Neuron (in vitro differentiated cells): ENCODE measurements around the gene PNPLA6.

Experiments used
- H2AFZ ChIP-seq: one replicate; pipeline ENCODE4 v1.6.1; 2013; ENCODE audit warnings: low read depth, mild to moderate bottlenecking, inconsistent platforms, low read length, moderate library complexity
- H3K27me3 ChIP-seq: one replicate; pipeline ENCODE4 v1.6.1; 2013; ENCODE audit warnings: low read length; ENCODE audit not compliant: insufficient read depth
- H3K36me3 ChIP-seq: one replicate; pipeline ENCODE4 v1.6.1; 2013; ENCODE audit warnings: low read length; ENCODE audit not compliant: insufficient read depth
- H3K4me1 ChIP-seq: one replicate; pipeline ENCODE4 v1.6.1; 2013; ENCODE audit warnings: low read length; ENCODE audit not compliant: insufficient read depth
- H3K4me3 ChIP-seq: 2 replicates; pipeline ENCODE4 v1.5.1; 2013; ENCODE audit warnings: mild to moderate bottlenecking, low read length, moderate library complexity
- H3K9me3 ChIP-seq: one replicate; pipeline ENCODE4 v1.6.1; 2013; ENCODE audit warnings: low read length

Gene PNPLA6

GRCh38 chr19:7520131-7521051, 15.1 kb upstream of the PNPLA6 start:
- Histone ChIP-seq H3K36me3 (peaks cover 17% of the 10 kb centered on the region), H3K4me1 (peaks cover 23% of the 10 kb centered on the region), H2AFZ (no peak overlapping the region)

GRCh38 chr19:7521551-7522071, 13.9 kb upstream of the PNPLA6 start:
- Histone ChIP-seq H3K4me3 (peak overlapping the region; percentile 52), H3K36me3 (peaks cover 17% of the 10 kb centered on the region), H2AFZ (no peak overlapping the region), H3K9me3 (no peaks in the 10 kb centered on the region), H3K4me1 (peaks cover 20% of the 10 kb centered on the region), H3K27me3 (no peaks in the 10 kb centered on the region)

More at GRCh38 chr19:7520131-7521051, 15.1 kb upstream of the PNPLA6 start:
- Histone ChIP-seq H3K4me3 (no peak overlapping the region), H3K27me3 (no peaks in the 10 kb centered on the region), H3K9me3 (no peaks in the 10 kb centered on the region)

- Histone ChIP-seq H3K9me3 (no peaks in the 10 kb centered on the region), H2AFZ (peak within 1 kb of the TSS; percentile 52), H3K27me3 (no peaks in the 10 kb centered on the region), H3K4me3 (peak within 1 kb of the TSS; percentile 55), H3K36me3 (peaks cover 20% of the 10 kb centered on the region), H3K4me1 (peaks cover 14% of the 10 kb centered on the region)
Measured at GRCh38 chr19:7522072-7522922, 13.2 kb upstream of the PNPLA6 start, which contains the start of gene MCOLN1. TSS of gene MCOLN1 (plus strand) at chr19:7522624. CDS start at chr19:7522751, 127 bp downstream.

- Histone ChIP-seq H2AFZ (peak overlapping the region; percentile 52), H3K4me1 (peaks cover 14% of the 10 kb centered on the region), H3K9me3 (no peaks in the 10 kb centered on the region), H3K4me3 (peak overlapping the region; percentile 55), H3K36me3 (peaks cover 20% of the 10 kb centered on the region), H3K27me3 (no peaks in the 10 kb centered on the region)
Measured at GRCh38 chr19:7522923-7523667, 12.4 kb upstream of the PNPLA6 start.

DNA sequence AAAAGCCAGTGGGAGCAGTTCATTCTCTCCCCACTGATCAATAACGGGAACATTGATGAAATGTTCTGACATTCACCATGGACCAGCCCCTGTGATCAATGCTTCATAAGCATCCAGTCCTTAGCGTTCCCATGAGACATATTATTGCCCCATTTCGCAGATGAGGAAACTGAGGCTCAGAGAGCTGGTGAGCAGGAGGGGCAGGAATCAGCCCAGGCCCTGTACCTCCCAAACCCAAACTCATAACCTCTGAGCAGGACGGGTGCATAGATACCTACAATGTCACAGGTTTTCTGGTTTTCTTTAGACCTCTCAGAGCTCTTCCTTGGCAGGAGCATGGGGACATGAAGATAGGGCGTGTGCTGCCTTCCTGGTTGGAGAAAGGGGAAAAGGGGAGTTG, 11.0 kb upstream of the PNPLA6 start:
- no peak overlapping the region for H2AFZ ChIP-seq
- no peaks in the 10 kb centered on the region for H3K27me3 ChIP-seq
- no peak overlapping the region for H3K4me3 ChIP-seq
- peaks cover 19% of the 10 kb centered on the region for H3K36me3 ChIP-seq
- H3K9me3 ChIP-seq: no peaks in the 10 kb centered on the region
- H3K4me1 ChIP-seq: peaks cover 14% of the 10 kb centered on the region

- no peak overlapping the region for H2AFZ ChIP-seq
- no peaks in the 10 kb centered on the region for H3K27me3 ChIP-seq
- no peaks in the 10 kb centered on the region for H3K9me3 ChIP-seq
- no peak overlapping the region for H3K4me3 ChIP-seq
- peaks cover 14% of the 10 kb centered on the region for H3K4me1 ChIP-seq
- H3K36me3 ChIP-seq: peaks cover 13% of the 10 kb centered on the region
Measured at GRCh38 chr19:7524992-7525739, 10.4 kb upstream of the PNPLA6 start.

- no peak overlapping the region for H2AFZ ChIP-seq
- H3K9me3 ChIP-seq: no peaks in the 10 kb centered on the region
- H3K4me1 ChIP-seq: peaks cover 14% of the 10 kb centered on the region
Measured at GRCh38 chr19:7526059-7526929, 9.2 kb upstream of the PNPLA6 start.

DNA sequence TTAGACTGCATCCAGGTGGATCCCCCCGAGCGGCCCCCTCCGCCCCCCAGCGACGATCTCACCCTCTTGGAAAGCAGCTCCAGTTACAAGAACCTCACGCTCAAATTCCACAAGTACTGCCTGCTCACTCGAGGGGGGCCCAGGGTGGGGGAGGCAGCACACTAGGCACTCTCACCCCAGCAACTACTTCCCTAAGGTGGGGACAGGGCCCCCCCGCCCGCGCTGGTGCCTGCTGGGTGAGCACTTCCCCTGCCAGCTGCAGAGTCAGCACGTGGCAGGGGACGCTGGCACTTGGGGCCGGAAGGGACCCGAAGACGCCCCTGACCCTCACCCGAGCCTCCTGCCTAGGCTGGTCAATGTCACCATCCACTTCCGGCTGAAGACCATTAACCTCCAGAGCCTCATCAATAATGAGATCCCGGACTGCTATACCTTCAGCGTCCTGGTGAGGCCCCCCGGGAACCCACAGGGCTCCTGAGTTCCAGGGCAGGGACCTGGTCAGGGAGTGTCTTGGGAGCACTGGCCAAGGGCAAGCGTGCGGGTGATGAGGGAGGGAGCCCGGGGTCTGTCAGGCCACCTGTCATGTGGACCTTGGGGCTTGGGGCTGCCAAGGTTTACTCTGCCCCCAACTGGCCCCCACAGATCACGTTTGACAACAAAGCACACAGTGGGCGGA, 7.9 kb upstream of the PNPLA6 start:
- H3K4me3 ChIP-seq: no peak overlapping the region
- no peak overlapping the region for H2AFZ ChIP-seq
- peaks cover 7% of the 10 kb centered on the region for H3K36me3 ChIP-seq
- no peaks in the 10 kb centered on the region for H3K9me3 ChIP-seq
- H3K4me1 ChIP-seq: peaks cover 8% of the 10 kb centered on the region
- H3K27me3 ChIP-seq: no peaks in the 10 kb centered on the region

More at GRCh38 chr19:7526059-7526929, 9.2 kb upstream of the PNPLA6 start:
- Histone ChIP-seq H3K36me3 (peaks cover 7% of the 10 kb centered on the region), H3K4me3 (no peak overlapping the region), H3K27me3 (no peaks in the 10 kb centered on the region)

DNA sequence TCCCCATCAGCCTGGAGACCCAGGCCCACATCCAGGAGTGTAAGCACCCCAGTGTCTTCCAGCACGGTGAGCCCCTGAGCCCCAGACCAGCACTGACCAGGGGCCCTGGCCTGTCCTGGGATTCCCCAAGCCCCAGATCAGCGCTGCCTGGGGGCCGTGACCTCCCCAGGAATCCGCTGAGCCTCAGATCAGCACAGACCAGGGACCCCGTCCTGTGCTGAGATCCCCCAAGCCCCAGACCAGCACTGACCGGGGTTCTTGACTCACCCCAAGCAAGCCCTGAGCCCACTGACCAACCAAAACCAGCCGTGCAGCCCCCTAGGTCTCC, 7.4 kb upstream of the PNPLA6 start:
- Histone ChIP-seq H3K4me3 (no peak overlapping the region), H3K4me1 (peaks cover 5% of the 10 kb centered on the region), H3K9me3 (no peaks in the 10 kb centered on the region), H3K27me3 (no peaks in the 10 kb centered on the region), H3K36me3 (peaks cover 7% of the 10 kb centered on the region), H2AFZ (no peak overlapping the region)

GRCh38 chr19:7528522-7529245, 6.8 kb upstream of the PNPLA6 start:
- Histone ChIP-seq H3K4me1 (no peaks in the 10 kb centered on the region), H2AFZ (no peak overlapping the region), H3K27me3 (no peaks in the 10 kb centered on the region), H3K9me3 (no peaks in the 10 kb centered on the region), H3K4me3 (no peak overlapping the region), H3K36me3 (peaks cover 7% of the 10 kb centered on the region)

- Histone ChIP-seq H3K4me1 (no peaks in the 10 kb centered on the region), H3K36me3 (peaks cover 7% of the 10 kb centered on the region), H3K4me3 (no peak overlapping the region)
Measured at GRCh38 chr19:7529246-7529600, 6.3 kb upstream of the PNPLA6 start.

More at GRCh38 chr19:7529246-7529600, 6.3 kb upstream of the PNPLA6 start:
- no peaks in the 10 kb centered on the region for H3K9me3 ChIP-seq
- H3K27me3 ChIP-seq: no peaks in the 10 kb centered on the region
- H2AFZ ChIP-seq: no peak overlapping the region
